Keratinocyte (primary cell): ENCODE data around the gene PER1.

Experiments used
- CTCF ChIP-seq, 3 experiments: IDR thresholded peaks in 1 of 3; conservative IDR thresholded peaks in 1 of 3; optimal IDR thresholded peaks in 1 of 3; 2 replicates in 2 of 3; 3 replicates in 1 of 3; pipeline versions ENCODE3 to v1.5.1; 2011; ENCODE audit warnings: low read length in 3 of 3, mild to moderate bottlenecking in 3 of 3, moderate library complexity in 2 of 3, control low read depth in 1 of 3, inconsistent platforms in 1 of 3; ENCODE audit not compliant: insufficient read depth in 2 of 3; ENCODE audit errors: extremely low read depth in 1 of 3
- EZH2 ChIP-seq: IDR thresholded peaks from one replicate; pipeline ENCODE4 v1.6.1; 2012; ENCODE audit warnings: inconsistent platforms, mild to moderate bottlenecking, low read length, moderate library complexity

GRCh38 chr17:8142158-8142886 lies 9.9 kb downstream of the PER1 start:
- TF ChIP-seq CTCF (optimal IDR thresholded peaks at IDR 0.05 in 1 of 3, IDR thresholded peaks at IDR 0.05 in 1 of 3, conservative IDR thresholded peaks at IDR 0.05 in 1 of 3; ENCODE audit: extremely low read depth in 1 of 3, insufficient read depth in 2 of 3, low read length in 3 of 3) (no peak), EZH2 (no peak)
